GM04504 (cell line): ENCODE results near the gene SLC26A2.

ENCODE experiments used
- DNase-seq: peaks from one replicate; pipeline ENCODE4 v3.0.0-alpha.2; 2012; ENCODE audit warnings: low read depth

The SLC26A2 gene

GRCh38 chr5:149962601-149963300, 2.2 kb downstream of the SLC26A2 start:
- DNase-seq = no peak

- DNase-seq = no peak
Observed at GRCh38 chr5:149963729-149964128, 3.2 kb downstream of the SLC26A2 start.

- DNase-seq = no peak
Observed at GRCh38 chr5:149966946-149967345, 6.4 kb downstream of the SLC26A2 start.

- DNase-seq = no peak
Observed at GRCh38 chr5:149969181-149969930, 8.8 kb downstream of the SLC26A2 start.

- DNase-seq = no peak
Observed at GRCh38 chr5:149975409-149975808, 14.9 kb downstream of the SLC26A2 start.

GRCh38 chr5:149979896-149980295, 19.3 kb downstream of the SLC26A2 start:
- no peak for DNase-seq

GRCh38 chr5:149981206-149981605, 20.6 kb downstream of the SLC26A2 start:
- DNase-seq = no peak

GRCh38 chr5:149982505-149982904, 21.9 kb downstream of the SLC26A2 start:
- DNase-seq = no peak

GRCh38 chr5:149988126-149988525, 27.6 kb downstream of the SLC26A2 start:
- DNase-seq = no peak

- peak; percentile 37 for DNase-seq
Observed at GRCh38 chr5:149990518-149991376, 30.2 kb downstream of the SLC26A2 start.

GRCh38 chr5:149993471-149993870, 32.9 kb downstream of the SLC26A2 start:
- no peak for DNase-seq

- DNase-seq = no peak
Observed at GRCh38 chr5:149995385-149996204, 35.0 kb downstream of the SLC26A2 start.

GRCh38 chr5:149996205-149996890, 35.8 kb downstream of the SLC26A2 start:
- DNase-seq = no peak

GRCh38 chr5:149998281-149998680, 37.7 kb downstream of the SLC26A2 start:
- DNase-seq = no peak

GRCh38 chr5:149999359-149999758, 38.8 kb downstream of the SLC26A2 start:
- no peak for DNase-seq

GRCh38 chr5:149999866-150000255, 39.3 kb downstream of the SLC26A2 start:
- no peak for DNase-seq

GRCh38 chr5:150000256-150000989, 39.9 kb downstream of the SLC26A2 start, which contains the start of the genes HMGXB3 and TIGD6:
Gene HMGXB3 (plus strand): TSS chr5:150000739. CDS start chr5:150004853, 4,114 bp downstream.
Gene TIGD6 (minus strand): TSS chr5:150000654. CDS start chr5:149996348, 4,306 bp downstream.
- peak; percentile 83 for DNase-seq

GRCh38 chr5:150000990-150001659, 40.6 kb downstream of the SLC26A2 start:
- no peak for DNase-seq

GRCh38 chr5:150001660-150002486, 41.3 kb downstream of the SLC26A2 start:
- DNase-seq = peak; percentile 45
